ENCODE results near the gene TFB2M. TPM values are rescaled to one million over a fixed set of nuclear protein-coding genes. Genes with fewer than 3 reads are reported as not detected.

TFB2M gene
- total RNA-seq, 1 experiment from 2014 or later, result 20.4 TPM

- DNase-seq (ENCODE audit: low read depth), result no peak
Observed at GRCh38 chr1:246516126-246516525, 49.9 kb downstream of the TFB2M start.

- DNase-seq (ENCODE audit: low read depth), result no peak
Observed at GRCh38 chr1:246515390-246516005, 50.6 kb downstream of the TFB2M start.

GRCh38 chr1:246513619-246514343 lies 52.3 kb downstream of the TFB2M start:
- DNase-seq (ENCODE audit: low read depth), result no peak

- no peak for DNase-seq (ENCODE audit: low read depth)
Observed at GRCh38 chr1:246513041-246513440, 53.0 kb downstream of the TFB2M start.

GRCh38 chr1:246512635-246513034 lies 53.4 kb downstream of the TFB2M start:
- no peak for DNase-seq (ENCODE audit: low read depth)

GRCh38 chr1:246512230-246512629 lies 53.8 kb downstream of the TFB2M start:
- no peak for DNase-seq (ENCODE audit: low read depth)

GRCh38 chr1:246511203-246511602 lies 54.9 kb downstream of the TFB2M start:
- DNase-seq (ENCODE audit: low read depth), result no peak

GRCh38 chr1:246510147-246511030 lies 55.7 kb downstream of the TFB2M start:
- DNase-seq (ENCODE audit: low read depth), result no peak

GRCh38 chr1:246508897-246509688 lies 57.0 kb downstream of the TFB2M start:
- DNase-seq (ENCODE audit: low read depth), result no peak

- peak; percentile 67 for DNase-seq (ENCODE audit: low read depth)
Observed at GRCh38 chr1:246506674-246507481, 59.2 kb downstream of the TFB2M start, which contains the start of gene SMYD3. Gene SMYD3 (minus strand): TSS chr1:246507279.

- no peak for DNase-seq (ENCODE audit: low read depth)
Observed at GRCh38 chr1:246506367-246506673, 59.7 kb downstream of the TFB2M start.

GRCh38 chr1:246503341-246503740 lies 62.7 kb downstream of the TFB2M start:
- DNase-seq (ENCODE audit: low read depth), result peak; percentile 46

- DNase-seq (ENCODE audit: low read depth), result peak; percentile 68
Observed at GRCh38 chr1:246497331-246497915, 68.6 kb downstream of the TFB2M start.

- peak; percentile 73 for DNase-seq (ENCODE audit: low read depth)
Observed at GRCh38 chr1:246492611-246493245, 73.3 kb downstream of the TFB2M start.

- no peak for DNase-seq (ENCODE audit: low read depth)
Observed at GRCh38 chr1:246491551-246492053, 74.5 kb downstream of the TFB2M start.

All from LHCN-M2 (cell line).